Calu3 (cell line): ENCODE data around the gene NHSL2. TPM values are rescaled to one million over a fixed set of nuclear protein-coding genes. Genes with fewer than 3 reads are reported as not detected.

ENCODE experiments used
- BruUV-seq: library from RNA; stranded (reverse); fragments of 400-500 nt; replicated peaks from 2 replicates; lab custom pipeline; 2021; lab: Mats Ljungman, UMichigan
- CTCF ChIA-PET: fragments of 300-600 bp; sonication (Branson Sonifier 250); formaldehyde crosslinking; loops from one replicate; lab custom pipeline; 2022; ENCODE audit warnings: antibody characterized with exemption; lab: Charles Lee
- DNase-seq: peaks from one replicate; pipeline ENCODE4 v3.0.0; 2022
- H3K27ac Mint-ChIP-seq: one replicate; pipeline ENCODE4 v1.8.0; 2022; ENCODE audit warnings: mixed read lengths; ENCODE audit not compliant: unreplicated experiment
- H3K27me3 Mint-ChIP-seq: one replicate; pipeline ENCODE4 v1.8.0; 2022; ENCODE audit warnings: mixed read lengths; ENCODE audit not compliant: unreplicated experiment
- H3K36me3 Mint-ChIP-seq: one replicate; pipeline ENCODE4 v1.8.0; 2022; ENCODE audit warnings: mild to moderate bottlenecking, moderate library complexity, mixed read lengths; ENCODE audit not compliant: insufficient read depth, unreplicated experiment
- H3K4me1 Mint-ChIP-seq: one replicate; pipeline ENCODE4 v1.8.0; 2022; ENCODE audit warnings: mild to moderate bottlenecking, low read depth, mixed read lengths; ENCODE audit not compliant: unreplicated experiment
- H3K4me3 Mint-ChIP-seq: one replicate; pipeline ENCODE4 v1.8.0; 2022; ENCODE audit warnings: mild to moderate bottlenecking, low read depth, moderate library complexity, mixed read lengths; ENCODE audit not compliant: unreplicated experiment
- H3K9me3 Mint-ChIP-seq: one replicate; pipeline ENCODE4 v1.8.0; 2022; ENCODE audit warnings: low read depth, mixed read lengths; ENCODE audit not compliant: unreplicated experiment
- intact Hi-C: fragments of 100-400 bp; cut with micrococcal nuclease; formaldehyde crosslinking; loops from one replicate; pipeline ENCODE4 v1.10.0; 2022; ENCODE audit not compliant: unreplicated experiment
- total RNA-seq: library from RNA; stranded (reverse); gene quantifications from 2 replicates; pipeline ENCODE4 v1.2.3, GENCODE V29; 2022
- TF ChIP-seq, protein P1 (sequence below): fragments of 200-600 bp; IDR thresholded peaks from one replicate; pipeline ENCODE4 v1.8.0; 2022; ENCODE audit warnings: antibody characterized with exemption; ENCODE audit not compliant: unreplicated experiment

NHSL2 gene
- total RNA-seq, 1 experiment from 2014 or later = 0.09 TPM

DNA sequence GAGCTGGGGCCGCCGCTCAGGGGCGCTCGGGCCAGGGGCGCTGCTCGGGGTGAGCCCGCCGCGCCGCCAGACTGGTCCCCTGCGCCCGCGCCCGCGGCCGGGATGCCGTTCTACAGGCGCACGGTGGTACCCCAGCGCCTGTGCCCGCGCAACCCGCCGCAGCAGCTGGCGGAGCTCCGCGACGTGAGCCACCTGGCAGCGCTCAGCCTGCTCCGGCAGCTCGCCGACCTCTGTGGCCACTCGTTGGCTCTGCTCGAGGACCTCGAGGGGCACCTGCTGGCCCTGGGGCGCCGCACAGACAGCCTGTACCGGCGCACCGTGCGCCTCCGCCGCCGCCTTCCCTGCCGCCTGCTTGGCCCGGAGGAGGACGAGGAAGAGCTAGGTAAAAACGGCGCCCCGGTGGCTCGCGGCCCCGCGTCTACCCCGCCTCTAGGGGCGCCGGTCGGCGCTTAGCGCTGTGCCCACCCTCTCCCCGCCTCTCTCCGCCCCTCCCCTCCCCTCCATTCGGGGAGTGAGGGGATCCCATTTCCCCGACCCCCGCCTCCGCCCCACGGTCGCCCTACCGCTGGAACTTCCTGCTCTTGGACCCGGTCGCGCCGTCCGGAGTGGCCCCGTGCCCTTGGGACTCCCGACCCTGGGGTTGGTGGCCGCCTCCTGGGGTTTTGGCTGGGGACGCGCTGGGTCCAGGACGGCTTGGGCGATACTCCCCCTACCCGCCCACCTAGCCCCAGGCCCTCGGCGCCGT lies 513 bp downstream of the NHSL2 start:
- Mint-ChIP-seq H3K4me1 (no peaks in the 10 kb centered on the region), H3K4me3 (peak overlapping the region; percentile 66), H3K27me3 (peaks cover 86% of the 10 kb centered on the region), H3K27ac (no peak overlapping the region), H3K9me3 (no peaks in the 10 kb centered on the region), H3K36me3 (peaks cover 8% of the 10 kb centered on the region)
- intact Hi-C loops = no loop called here
- TF ChIP-seq, protein P1, sequence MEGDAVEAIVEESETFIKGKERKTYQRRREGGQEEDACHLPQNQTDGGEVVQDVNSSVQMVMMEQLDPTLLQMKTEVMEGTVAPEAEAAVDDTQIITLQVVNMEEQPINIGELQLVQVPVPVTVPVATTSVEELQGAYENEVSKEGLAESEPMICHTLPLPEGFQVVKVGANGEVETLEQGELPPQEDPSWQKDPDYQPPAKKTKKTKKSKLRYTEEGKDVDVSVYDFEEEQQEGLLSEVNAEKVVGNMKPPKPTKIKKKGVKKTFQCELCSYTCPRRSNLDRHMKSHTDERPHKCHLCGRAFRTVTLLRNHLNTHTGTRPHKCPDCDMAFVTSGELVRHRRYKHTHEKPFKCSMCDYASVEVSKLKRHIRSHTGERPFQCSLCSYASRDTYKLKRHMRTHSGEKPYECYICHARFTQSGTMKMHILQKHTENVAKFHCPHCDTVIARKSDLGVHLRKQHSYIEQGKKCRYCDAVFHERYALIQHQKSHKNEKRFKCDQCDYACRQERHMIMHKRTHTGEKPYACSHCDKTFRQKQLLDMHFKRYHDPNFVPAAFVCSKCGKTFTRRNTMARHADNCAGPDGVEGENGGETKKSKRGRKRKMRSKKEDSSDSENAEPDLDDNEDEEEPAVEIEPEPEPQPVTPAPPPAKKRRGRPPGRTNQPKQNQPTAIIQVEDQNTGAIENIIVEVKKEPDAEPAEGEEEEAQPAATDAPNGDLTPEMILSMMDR = peak; percentile 37
- peak; percentile 54 for DNase-seq
- no TSS peak for BruUV-seq
- CTCF ChIA-PET = no interaction called here

DNA sequence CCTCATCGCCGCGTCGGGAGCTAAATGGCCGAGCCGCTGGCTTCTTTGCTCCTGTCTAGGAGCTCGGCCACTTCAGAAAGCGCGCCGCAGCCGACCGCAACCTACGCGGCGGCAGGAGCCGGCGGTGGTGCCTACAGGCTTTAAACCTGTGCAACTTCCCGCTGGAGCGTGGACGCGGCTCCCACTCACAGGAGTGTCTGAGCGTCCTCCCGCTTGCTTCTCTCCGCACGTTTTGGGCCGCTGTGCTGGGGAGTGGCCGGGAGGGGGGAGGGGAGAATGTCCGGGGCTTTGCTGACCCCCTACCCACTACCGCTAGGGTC lies 1.0 kb downstream of the NHSL2 start:
- Mint-ChIP-seq H3K27me3 (peaks cover 84% of the 10 kb centered on the region), H3K27ac (no peak overlapping the region), H3K4me3 (peak overlapping the region; percentile 66), H3K9me3 (no peaks in the 10 kb centered on the region), H3K36me3 (peaks cover 8% of the 10 kb centered on the region), H3K4me1 (no peaks in the 10 kb centered on the region)
- TF ChIP-seq, protein P1 = no peak
- peak; percentile 1 for DNase-seq
- CTCF ChIA-PET = no interaction called here
- intact Hi-C loops = no loop called here
- BruUV-seq = no TSS peak

DNA sequence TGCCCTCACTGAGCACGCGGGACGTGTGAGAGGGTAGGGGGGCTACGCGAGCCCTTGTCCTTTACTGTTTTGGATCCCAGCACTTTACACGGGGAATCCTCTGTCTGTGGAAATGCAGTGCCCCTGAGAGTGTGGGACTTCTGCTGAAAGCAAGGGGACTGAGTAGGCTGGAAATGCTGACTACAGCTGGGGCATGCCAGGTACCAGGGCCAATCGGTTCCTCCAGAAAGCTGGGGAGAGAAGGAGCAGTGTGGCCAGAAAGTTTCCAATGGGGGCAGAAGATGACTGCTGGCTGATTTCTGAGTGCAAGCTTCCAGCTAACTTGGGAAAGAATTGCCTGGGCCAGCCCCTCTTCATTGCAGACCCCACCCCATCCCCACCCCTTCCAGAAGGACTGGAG lies 1.5 kb downstream of the NHSL2 start:
- H3K27me3 Mint-ChIP-seq = peaks cover 83% of the 10 kb centered on the region

DNA sequence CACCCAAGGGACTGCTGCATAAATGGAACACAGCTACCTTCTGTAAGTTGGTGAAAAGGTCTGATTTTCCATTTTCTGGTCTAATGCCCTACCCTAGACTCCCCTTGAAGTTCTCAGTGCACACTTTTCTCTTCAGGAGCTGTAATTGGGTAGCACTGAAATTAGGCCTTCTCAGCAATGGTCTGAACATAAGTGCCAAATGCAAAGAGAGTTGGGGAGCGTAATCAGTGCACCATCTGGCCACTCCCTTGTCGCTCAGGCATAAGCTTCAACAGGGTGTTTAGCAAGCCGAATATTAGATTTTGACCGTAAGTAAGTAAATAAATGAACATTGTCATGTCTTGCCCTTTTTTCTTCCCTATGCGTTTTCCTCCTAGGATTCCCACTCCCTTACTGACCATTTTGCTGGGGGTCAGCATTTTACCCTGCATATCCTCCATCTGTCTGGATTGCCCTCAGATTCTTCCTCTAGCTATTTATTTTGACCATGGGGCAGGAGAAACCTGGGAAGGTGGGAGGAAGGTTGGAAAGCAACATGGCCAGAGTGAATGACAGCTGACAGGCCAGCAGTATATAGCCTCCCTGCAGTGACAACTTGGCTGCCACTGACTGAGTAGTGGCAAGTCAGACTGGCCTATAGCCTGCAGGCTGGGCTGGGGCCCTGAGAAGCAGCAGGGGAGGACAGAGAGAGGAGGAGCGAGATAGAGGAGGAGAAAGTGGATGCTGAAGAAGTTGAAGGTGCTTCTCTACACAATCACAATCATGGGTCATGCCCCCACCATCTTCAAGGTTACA lies 2.7 kb downstream of the NHSL2 start:
- Mint-ChIP-seq H3K9me3 (no peaks in the 10 kb centered on the region), H3K27me3 (peaks cover 83% of the 10 kb centered on the region), H3K36me3 (peaks cover 8% of the 10 kb centered on the region), H3K27ac (no peak overlapping the region), H3K4me3 (no peak overlapping the region), H3K4me1 (no peaks in the 10 kb centered on the region)
- intact Hi-C loops = no loop called here
- BruUV-seq = no TSS peak
- TF ChIP-seq, protein P1 = no peak
- DNase-seq = no peak
- CTCF ChIA-PET = interaction anchor here (0.5 kb wide), 1 partner anchor 279 kb away, joined by 3 read pairs; no protein-coding TSS in a partner anchor

More for the DNA sequence above, 1.5 kb downstream of the NHSL2 start:
- H3K36me3 Mint-ChIP-seq = peaks cover 8% of the 10 kb centered on the region
- intact Hi-C loops = no loop called here
- no TSS peak for BruUV-seq
- TF ChIP-seq, protein P1 = no peak
- H3K27ac Mint-ChIP-seq = no peak overlapping the region
- H3K4me3 Mint-ChIP-seq = peak overlapping the region; percentile 66
- no peaks in the 10 kb centered on the region for H3K9me3 Mint-ChIP-seq
- CTCF ChIA-PET = no interaction called here
- no peaks in the 10 kb centered on the region for H3K4me1 Mint-ChIP-seq
- no peak for DNase-seq
